GM19438 (cell line): ENCODE results near the gene ZFP92.

Experiments
- ATAC-seq: cut with Tn5 transposase; IDR thresholded peaks from one replicate; pipeline ENCODE4 v1.9.1; 2021; ENCODE audit warnings: low read depth; ENCODE audit not compliant: unreplicated experiment

Gene ZFP92

GRCh38 chrX:153406903-153407302, 4.4 kb upstream of the ZFP92 start:
- ATAC-seq: no peak

GRCh38 chrX:153407736-153408135, 3.5 kb upstream of the ZFP92 start:
- ATAC-seq: no peak

GRCh38 chrX:153408221-153408721, 3.0 kb upstream of the ZFP92 start:
- ATAC-seq: no peak

GRCh38 chrX:153408871-153409351, 2.4 kb upstream of the ZFP92 start:
- ATAC-seq: no peak

- no peak for ATAC-seq
Observed at GRCh38 chrX:153409414-153410101, 1.7 kb upstream of the ZFP92 start.

- no peak for ATAC-seq
Observed at GRCh38 chrX:153410373-153410772, 899 bp upstream of the ZFP92 start.

- ATAC-seq: no peak
Observed at GRCh38 chrX:153410888-153411254, 401 bp upstream of the ZFP92 start.

- no peak for ATAC-seq
Observed at GRCh38 chrX:153411988-153412574, 809 bp downstream of the ZFP92 start.

GRCh38 chrX:153412746-153413720, 1.8 kb downstream of the ZFP92 start:
- ATAC-seq: no peak

- ATAC-seq: no peak
Observed at GRCh38 chrX:153413731-153414130, 2.5 kb downstream of the ZFP92 start.

GRCh38 chrX:153414856-153415510, 3.7 kb downstream of the ZFP92 start:
- ATAC-seq: no peak

GRCh38 chrX:153416781-153417450, 5.6 kb downstream of the ZFP92 start:
- no peak for ATAC-seq

- no peak for ATAC-seq
Observed at GRCh38 chrX:153417637-153418036, 6.4 kb downstream of the ZFP92 start.

- ATAC-seq: no peak
Observed at GRCh38 chrX:153420851-153421599, 9.8 kb downstream of the ZFP92 start.

GRCh38 chrX:153421856-153422255, 10.6 kb downstream of the ZFP92 start:
- no peak for ATAC-seq

GRCh38 chrX:153423652-153424051, 12.4 kb downstream of the ZFP92 start:
- no peak for ATAC-seq

GRCh38 chrX:153426204-153426603, 14.9 kb downstream of the ZFP92 start:
- no peak for ATAC-seq

- ATAC-seq: no peak
Observed at GRCh38 chrX:153430796-153431195, 19.5 kb downstream of the ZFP92 start.

GRCh38 chrX:153433161-153433680, 21.9 kb downstream of the ZFP92 start:
- ATAC-seq: no peak
